OCI-LY1 (cell line): ENCODE measurements around the gene CD79B.

Experiments
- CTCF ChIP-seq: fragments of 200-600 bp; sonication (generic), shearing (Covaris generic); IDR thresholded peaks from 2 replicates; pipeline ENCODE4 v1.5.1; 2017; ENCODE audit warnings: mild to moderate bottlenecking, antibody characterized with exemption, low read length, moderate library complexity, mixed read lengths
- EZH2 ChIP-seq: fragments of 200-600 bp; sonication (generic), shearing (Covaris generic); IDR thresholded peaks from 2 replicates; pipeline ENCODE4 v1.8.0; 2017; ENCODE audit warnings: borderline replicate concordance, mixed run types, mild to moderate bottlenecking, antibody characterized with exemption, low read length, moderate library complexity, mixed read lengths

GRCh38 chr17:63881935-63882601 is 50.1 kb downstream of the CD79B start, which contains the start of gene GH2:
- peak; percentile 74 for TF ChIP-seq CTCF
- TF ChIP-seq EZH2, result no peak
